HS-27A (cell line): ENCODE measurements around the gene KLHL29.
"Not testable (repeated sequence)": the region's sequence is repeated elsewhere in the genome, so short reads cannot be mapped to it uniquely, and the experiment has no call there.

Experiments
- DNase-seq: peaks from one replicate; pipeline ENCODE4 v3.0.0-alpha.2; 2012; ENCODE audit warnings: low read depth, missing footprints

KLHL29 gene

GRCh38 chr2:23384551-23385343 is at the start of gene KLHL29:
TSS of gene KLHL29 (plus strand) at chr2:23385179. CDS start at chr2:23562197, 177,018 bp downstream.
- no peak for DNase-seq

- no peak for DNase-seq
Measured at GRCh38 chr2:23335550-23335949, 49.4 kb upstream of the KLHL29 start.

- DNase-seq = no peak
Measured at GRCh38 chr2:23342075-23342474, 42.9 kb upstream of the KLHL29 start.

GRCh38 chr2:23346029-23346428 is 39.0 kb upstream of the KLHL29 start:
- DNase-seq = no peak

- no peak for DNase-seq
Measured at GRCh38 chr2:23346781-23347180, 38.2 kb upstream of the KLHL29 start.

GRCh38 chr2:23347471-23348092 is 37.4 kb upstream of the KLHL29 start:
- no peak for DNase-seq

GRCh38 chr2:23348093-23348481 is 36.9 kb upstream of the KLHL29 start:
- DNase-seq = not testable (repeated sequence)

- DNase-seq = no peak
Measured at GRCh38 chr2:23349508-23349907, 35.5 kb upstream of the KLHL29 start.

GRCh38 chr2:23350041-23350791 is 34.8 kb upstream of the KLHL29 start:
- no peak for DNase-seq

GRCh38 chr2:23350792-23351355 is 34.1 kb upstream of the KLHL29 start:
- DNase-seq = no peak

GRCh38 chr2:23351388-23352141 is 33.4 kb upstream of the KLHL29 start:
- DNase-seq = no peak

GRCh38 chr2:23354554-23354953 is 30.4 kb upstream of the KLHL29 start:
- no peak for DNase-seq

- no peak for DNase-seq
Measured at GRCh38 chr2:23355001-23355400, 30.0 kb upstream of the KLHL29 start.

GRCh38 chr2:23356711-23357110 is 28.3 kb upstream of the KLHL29 start:
- no peak for DNase-seq

- no peak for DNase-seq
Measured at GRCh38 chr2:23359631-23360567, 25.1 kb upstream of the KLHL29 start.

- no peak for DNase-seq
Measured at GRCh38 chr2:23360571-23361125, 24.3 kb upstream of the KLHL29 start.

GRCh38 chr2:23361152-23361551 is 23.8 kb upstream of the KLHL29 start:
- no peak for DNase-seq

- DNase-seq = no peak
Measured at GRCh38 chr2:23363268-23363667, 21.7 kb upstream of the KLHL29 start.

GRCh38 chr2:23363831-23364230 is 21.1 kb upstream of the KLHL29 start:
- no peak for DNase-seq

GRCh38 chr2:23366720-23367119 is 18.3 kb upstream of the KLHL29 start:
- no peak for DNase-seq
